GM10248 (cell line): ENCODE data around the gene XPC.

Source experiments
- CTCF ChIA-PET: fragments of 300-600 bp; sonication (Branson Sonifier 250); formaldehyde crosslinking; extraction: SDS; loops from one replicate; lab custom pipeline; 2021; ENCODE audit warnings: antibody characterized with exemption; lab: Yijun Ruan, JAX
- POLR2A ChIA-PET: fragments of 350-650 bp; sonication (Branson Sonifier 250); formaldehyde crosslinking; extraction: SDS; loops from one replicate; lab custom pipeline; 2020; ENCODE audit warnings: antibody characterized with exemption; lab: Yijun Ruan, JAX
- DNase-seq: peaks from one replicate; pipeline ENCODE4 v3.0.0; 2012; ENCODE audit errors: extremely low spot score
- CTCF ChIP-seq: IDR thresholded peaks from 2 replicates; pipeline ENCODE4 v1.5.1; 2012; ENCODE audit warnings: mild to moderate bottlenecking, low read depth; ENCODE audit errors: extremely low read depth, missing control alignments, control extremely low read depth

Gene XPC

GRCh38 chr3:14135581-14135980, 42.8 kb downstream of the XPC start:
- no peak for TF ChIP-seq CTCF
- DNase-seq, result no peak
- ChIA-PET CTCF (interaction anchor here (2.4 kb wide), 1 partner anchor 10 kb away, joined by 7 read pairs; the partner anchor contains the start of genes CHCHD4 and TMEM43), POLR2A (no interaction called here)

- no peak for DNase-seq
- ChIA-PET POLR2A (no interaction called here), CTCF (interaction anchor here (1.3 to 2.4 kb wide), 2 partner anchors 9 to 19 kb away, joined by 4 to 7 read pairs; partner anchors contain the start of genes CHCHD4 and TMEM43)
- no peak for TF ChIP-seq CTCF
Measured at GRCh38 chr3:14134291-14134690, 44.1 kb downstream of the XPC start.

- CTCF ChIA-PET, result interaction anchor here (1.3 to 2.4 kb wide), 2 partner anchors 9 to 20 kb away, joined by 4 to 7 read pairs; partner anchors contain the start of genes CHCHD4 and TMEM43
- no peak for DNase-seq
- TF ChIP-seq CTCF, result no peak
- POLR2A ChIA-PET, result no interaction called here
Measured at GRCh38 chr3:14133876-14134275, 44.5 kb downstream of the XPC start.

GRCh38 chr3:14133188-14133800, 45.1 kb downstream of the XPC start:
- no peak for DNase-seq
- POLR2A ChIA-PET, result interaction anchor here (1.5 kb wide), 1 partner anchor 13 kb away, joined by 4 read pairs; no protein-coding TSS in a partner anchor
- TF ChIP-seq CTCF, result no peak
- CTCF ChIA-PET, result interaction anchor here (1.3 to 2.4 kb wide), 3 partner anchors 8 to 33 kb away, joined by 4 to 7 read pairs (median 6); partner anchors contain the start of genes CHCHD4 and TMEM43

GRCh38 chr3:14132689-14133088, 45.7 kb downstream of the XPC start:
- TF ChIP-seq CTCF, result no peak
- ChIA-PET CTCF (interaction anchor here (2.4 kb wide), 1 partner anchor 34 kb away, joined by 6 read pairs; no protein-coding TSS in a partner anchor), POLR2A (interaction anchor here (1.5 kb wide), 1 partner anchor 13 kb away, joined by 4 read pairs; no protein-coding TSS in a partner anchor)
- DNase-seq, result no peak

- ChIA-PET CTCF (interaction anchor here (1.4 to 2.4 kb wide), 3 partner anchors 12 to 34 kb away, joined by 3 to 6 read pairs (median 4); no protein-coding TSS in a partner anchor), POLR2A (interaction anchor here (1.5 kb wide), 1 partner anchor 14 kb away, joined by 4 read pairs; no protein-coding TSS in a partner anchor)
- DNase-seq, result no peak
- no peak for TF ChIP-seq CTCF
Measured at GRCh38 chr3:14132120-14132519, 46.3 kb downstream of the XPC start.
